SK-N-SH (cell line): Measurements from ENCODE around the gene C12orf60.

ENCODE experiments used
- EP300 ChIP-seq, 2 experiments: IDR thresholded peaks; 2 replicates each; pipeline versions ENCODE4 v1.4.0 to v1.6.1; 2012; ENCODE audit warnings: borderline replicate concordance in 1 of 2, low read depth in 1 of 2, low read length in 1 of 2
- EZH2phosphoT487 ChIP-seq: fragments of 200-600 bp; sonication (generic); IDR thresholded peaks from 2 replicates; pipeline ENCODE4 v1.6.1; 2017; ENCODE audit warnings: low read depth, mixed run types, mild to moderate bottlenecking, antibody characterized with exemption, moderate library complexity, borderline replicate concordance
- JUND ChIP-seq: IDR thresholded peaks from 2 replicates; pipeline ENCODE4 v1.4.0; 2012
- NRF1 ChIP-seq: IDR thresholded peaks from 2 replicates; pipeline ENCODE4 v1.6.1; 2012; ENCODE audit warnings: low read depth, mild to moderate bottlenecking, low read length
- RAD21 ChIP-seq: IDR thresholded peaks from 2 replicates; pipeline ENCODE4 v1.6.1; 2012; ENCODE audit warnings: mild to moderate bottlenecking, low read length
- REST ChIP-seq: IDR thresholded peaks from 2 replicates; pipeline ENCODE4 v1.6.1; 2012; ENCODE audit warnings: mild to moderate bottlenecking, low read depth, low read length, moderate library complexity
- TF ChIP-seq, protein P1 (sequence below): IDR thresholded peaks from 2 replicates; pipeline ENCODE4 v1.4.0; 2012; ENCODE audit warnings: low read depth, borderline replicate concordance
- TF ChIP-seq, protein P2 (sequence below): fragments of 200-600 bp; sonication (generic); IDR thresholded peaks from 2 replicates; pipeline ENCODE4 v1.6.1; 2017; ENCODE audit warnings: antibody characterized with exemption, mild to moderate bottlenecking, moderate library complexity
- TF ChIP-seq, protein P3 (sequence below): fragments of 150-350 bp; IDR thresholded peaks from 2 replicates; pipeline ENCODE4 v1.6.1; 2017; ENCODE audit warnings: antibody characterized with exemption, low read length, low read depth, borderline replicate concordance
- TF ChIP-seq, protein P4 (sequence below): IDR thresholded peaks from 2 replicates; pipeline ENCODE4 v1.4.0; 2012; ENCODE audit warnings: low read depth

DNA sequence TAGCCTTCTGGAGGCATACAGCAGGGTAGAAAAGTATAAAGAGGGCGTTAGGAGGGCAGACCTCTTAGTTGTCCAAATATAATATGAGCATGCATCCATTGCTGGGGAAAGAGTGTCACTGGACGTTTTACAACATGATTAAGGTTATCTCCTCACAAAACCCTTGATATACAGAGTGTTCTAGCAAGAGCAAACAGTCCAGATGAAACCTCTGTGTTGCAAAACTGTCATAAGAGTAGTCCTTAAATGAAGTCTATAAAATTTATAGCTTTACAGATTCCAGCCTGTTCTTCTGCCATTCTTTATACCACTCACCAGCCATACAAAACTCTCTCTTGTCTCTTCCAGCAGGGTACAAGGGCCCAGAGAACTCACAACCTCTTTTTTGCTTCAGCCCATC is 21.9 kb upstream of the C12orf60 start:
- TF ChIP-seq, protein P1, sequence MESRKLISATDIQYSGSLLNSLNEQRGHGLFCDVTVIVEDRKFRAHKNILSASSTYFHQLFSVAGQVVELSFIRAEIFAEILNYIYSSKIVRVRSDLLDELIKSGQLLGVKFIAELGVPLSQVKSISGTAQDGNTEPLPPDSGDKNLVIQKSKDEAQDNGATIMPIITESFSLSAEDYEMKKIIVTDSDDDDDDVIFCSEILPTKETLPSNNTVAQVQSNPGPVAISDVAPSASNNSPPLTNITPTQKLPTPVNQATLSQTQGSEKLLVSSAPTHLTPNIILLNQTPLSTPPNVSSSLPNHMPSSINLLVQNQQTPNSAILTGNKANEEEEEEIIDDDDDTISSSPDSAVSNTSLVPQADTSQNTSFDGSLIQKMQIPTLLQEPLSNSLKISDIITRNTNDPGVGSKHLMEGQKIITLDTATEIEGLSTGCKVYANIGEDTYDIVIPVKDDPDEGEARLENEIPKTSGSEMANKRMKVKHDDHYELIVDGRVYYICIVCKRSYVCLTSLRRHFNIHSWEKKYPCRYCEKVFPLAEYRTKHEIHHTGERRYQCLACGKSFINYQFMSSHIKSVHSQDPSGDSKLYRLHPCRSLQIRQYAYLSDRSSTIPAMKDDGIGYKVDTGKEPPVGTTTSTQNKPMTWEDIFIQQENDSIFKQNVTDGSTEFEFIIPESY: no peak
- TF ChIP-seq RAD21 (no peak), JUND (no peak), REST (no peak), EZH2phosphoT487 (no peak), NRF1 (no peak), EP300 (IDR thresholded peaks at IDR 0.05; ENCODE audit: borderline replicate concordance in 1 of 2, low read depth in 1 of 2, low read length in 1 of 2) (no peak)
- TF ChIP-seq, protein P2, sequence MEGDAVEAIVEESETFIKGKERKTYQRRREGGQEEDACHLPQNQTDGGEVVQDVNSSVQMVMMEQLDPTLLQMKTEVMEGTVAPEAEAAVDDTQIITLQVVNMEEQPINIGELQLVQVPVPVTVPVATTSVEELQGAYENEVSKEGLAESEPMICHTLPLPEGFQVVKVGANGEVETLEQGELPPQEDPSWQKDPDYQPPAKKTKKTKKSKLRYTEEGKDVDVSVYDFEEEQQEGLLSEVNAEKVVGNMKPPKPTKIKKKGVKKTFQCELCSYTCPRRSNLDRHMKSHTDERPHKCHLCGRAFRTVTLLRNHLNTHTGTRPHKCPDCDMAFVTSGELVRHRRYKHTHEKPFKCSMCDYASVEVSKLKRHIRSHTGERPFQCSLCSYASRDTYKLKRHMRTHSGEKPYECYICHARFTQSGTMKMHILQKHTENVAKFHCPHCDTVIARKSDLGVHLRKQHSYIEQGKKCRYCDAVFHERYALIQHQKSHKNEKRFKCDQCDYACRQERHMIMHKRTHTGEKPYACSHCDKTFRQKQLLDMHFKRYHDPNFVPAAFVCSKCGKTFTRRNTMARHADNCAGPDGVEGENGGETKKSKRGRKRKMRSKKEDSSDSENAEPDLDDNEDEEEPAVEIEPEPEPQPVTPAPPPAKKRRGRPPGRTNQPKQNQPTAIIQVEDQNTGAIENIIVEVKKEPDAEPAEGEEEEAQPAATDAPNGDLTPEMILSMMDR: no peak
- TF ChIP-seq, protein P3, sequence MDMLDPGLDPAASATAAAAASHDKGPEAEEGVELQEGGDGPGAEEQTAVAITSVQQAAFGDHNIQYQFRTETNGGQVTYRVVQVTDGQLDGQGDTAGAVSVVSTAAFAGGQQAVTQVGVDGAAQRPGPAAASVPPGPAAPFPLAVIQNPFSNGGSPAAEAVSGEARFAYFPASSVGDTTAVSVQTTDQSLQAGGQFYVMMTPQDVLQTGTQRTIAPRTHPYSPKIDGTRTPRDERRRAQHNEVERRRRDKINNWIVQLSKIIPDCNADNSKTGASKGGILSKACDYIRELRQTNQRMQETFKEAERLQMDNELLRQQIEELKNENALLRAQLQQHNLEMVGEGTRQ: no peak
- TF ChIP-seq, protein P4, sequence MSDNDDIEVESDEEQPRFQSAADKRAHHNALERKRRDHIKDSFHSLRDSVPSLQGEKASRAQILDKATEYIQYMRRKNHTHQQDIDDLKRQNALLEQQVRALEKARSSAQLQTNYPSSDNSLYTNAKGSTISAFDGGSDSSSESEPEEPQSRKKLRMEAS: no peak
